CD4-positive, alpha-beta T cell treated with Interleukin-1 beta for 1 hour (primary cell): ENCODE measurements around the gene ACTRT3.
"Not testable (repeated sequence)": the region's sequence is repeated elsewhere in the genome, so short reads cannot be mapped to it uniquely, and the experiment has no call there.

Experiments
- DNase-seq, 2 donors: peaks; one replicate each; pipeline ENCODE4 v3.0.0-alpha.2; 2020 to 2022

ACTRT3 gene

DNA sequence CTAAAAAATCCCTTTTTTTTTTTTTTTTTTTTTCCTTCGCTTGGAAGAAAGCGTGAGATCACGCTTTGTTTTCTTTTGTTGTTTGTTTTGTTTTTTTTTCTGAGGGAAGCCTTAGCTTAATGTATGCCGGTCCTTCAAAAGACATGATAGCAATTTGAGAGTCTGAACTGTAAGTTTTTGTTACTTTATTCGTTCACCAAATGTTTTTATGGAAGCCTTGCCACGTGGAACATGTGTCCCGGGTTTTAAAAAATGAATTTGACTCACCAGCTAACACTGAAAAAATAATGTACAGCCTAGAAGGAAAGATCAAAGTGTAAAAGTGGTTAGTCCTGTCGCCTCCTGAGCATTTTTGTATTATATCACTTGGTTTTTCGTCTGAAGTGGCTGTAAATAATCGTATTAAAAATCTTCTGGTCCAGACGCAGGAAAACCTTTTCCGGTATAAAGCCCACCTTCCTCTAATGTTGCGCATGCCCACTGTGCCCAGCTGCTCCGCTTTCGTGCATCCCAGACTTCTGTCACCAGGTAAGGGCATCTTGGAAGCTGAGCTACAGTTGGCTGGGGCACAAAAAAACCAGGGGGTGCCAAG lies 3.0 kb upstream of the ACTRT3 start:
- peak in 1 of 2 donors; percentile 76 for DNase-seq

DNA sequence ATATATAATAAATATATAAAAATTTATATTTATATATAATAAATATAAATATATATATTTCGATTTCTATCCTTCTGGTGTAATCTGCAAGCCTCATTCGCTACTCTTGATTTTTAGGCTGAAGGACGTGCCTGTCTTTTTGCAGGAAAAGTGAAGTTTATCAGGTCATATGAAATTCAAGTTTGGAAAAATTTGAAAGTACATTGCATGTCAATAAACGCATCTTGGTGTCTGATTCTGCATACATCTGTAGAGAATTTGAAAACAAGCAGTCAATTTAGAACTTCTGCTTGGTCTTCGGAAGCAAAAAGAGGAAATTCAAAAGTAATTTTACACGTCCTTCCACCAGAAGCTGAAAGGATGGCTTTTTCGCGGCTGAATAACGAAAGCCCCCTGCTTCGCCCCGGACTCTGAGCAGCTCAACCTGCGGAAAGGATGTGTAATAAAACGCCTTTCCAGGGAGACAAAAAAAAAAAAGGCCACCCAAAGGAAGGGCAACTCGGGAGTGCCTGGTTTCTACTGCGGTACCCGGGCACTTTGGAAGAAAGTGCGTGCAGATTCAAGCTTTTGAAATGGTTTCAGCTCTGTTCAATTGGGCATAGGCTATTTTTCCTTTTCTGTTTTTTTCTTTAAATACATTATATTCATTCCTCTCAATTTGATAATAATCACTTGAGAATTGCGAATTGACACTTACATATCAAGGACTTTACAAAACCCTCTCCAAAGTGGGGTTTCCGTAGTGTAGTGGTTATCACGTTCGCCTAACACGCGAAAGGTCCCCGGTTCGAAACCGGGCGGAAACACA lies 2.3 kb upstream of the ACTRT3 start:
- peak; percentile 57 to 92 for DNase-seq

DNA sequence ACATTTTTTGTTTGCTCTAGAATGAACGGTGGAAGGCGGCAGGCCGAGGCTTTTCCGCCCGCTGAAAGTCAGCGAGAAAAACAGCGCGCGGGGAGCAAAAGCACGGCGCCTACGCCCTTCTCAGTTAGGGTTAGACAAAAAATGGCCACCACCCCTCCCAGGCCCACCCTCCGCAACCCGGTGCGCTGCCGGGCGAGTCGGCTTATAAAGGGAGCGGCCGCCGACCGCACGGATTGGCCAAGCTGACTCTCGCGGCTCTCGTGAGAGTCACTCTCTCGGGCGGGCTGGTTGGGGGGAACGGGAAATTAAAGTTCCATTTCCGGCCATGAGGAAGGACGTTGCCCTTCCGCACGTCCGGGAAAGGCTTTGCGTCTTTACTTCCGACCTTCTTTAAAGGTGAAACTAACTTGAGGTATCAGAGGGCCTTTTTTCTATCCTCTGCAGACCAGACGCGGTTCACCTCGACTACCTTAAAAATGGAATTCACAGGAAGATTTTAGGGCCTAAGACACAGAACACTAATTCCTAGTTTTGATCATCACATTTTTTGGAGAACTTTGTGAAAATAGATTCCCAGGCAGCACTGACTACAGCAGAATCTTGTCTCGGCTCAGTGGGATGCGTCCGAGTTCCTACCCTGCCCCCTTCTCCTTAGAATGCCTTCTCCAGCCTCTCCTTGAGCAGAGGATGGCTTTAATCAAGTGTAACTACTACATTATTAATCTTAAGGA lies 4.3 kb downstream of the ACTRT3 start, which contains the start of gene TERC:
TERC (minus strand) TSS at position 179 of the 731 bp plus-strand sequence.
- peak; percentile 96 to 97 for DNase-seq

DNA sequence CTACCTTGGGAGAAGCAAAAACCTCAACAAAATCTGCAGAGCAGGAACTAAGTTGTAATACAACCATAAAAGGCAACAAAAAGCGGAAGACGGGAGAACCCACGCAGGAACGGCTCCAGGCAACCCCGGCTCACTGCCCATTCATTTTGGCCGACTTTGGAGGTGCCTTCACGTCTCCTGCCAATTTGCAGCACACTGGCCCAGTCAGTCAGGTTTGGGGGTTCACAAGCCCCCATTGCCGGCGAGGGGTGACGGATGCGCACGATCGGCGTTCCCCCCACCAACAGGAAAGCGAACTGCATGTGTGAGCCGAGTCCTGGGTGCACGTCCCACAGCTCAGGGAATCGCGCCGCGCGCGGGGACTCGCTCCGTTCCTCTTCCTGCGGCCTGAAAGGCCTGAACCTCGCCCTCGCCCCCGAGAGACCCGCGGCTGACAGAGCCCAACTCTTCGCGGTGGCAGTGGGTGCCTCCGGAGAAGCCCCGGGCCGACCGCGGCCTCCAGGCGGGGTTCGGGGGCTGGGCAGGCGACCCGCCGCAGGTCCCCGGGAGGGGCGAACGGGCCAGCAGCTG lies 5.0 kb downstream of the ACTRT3 start:
- DNase-seq: peak; percentile 68 to 74

DNA sequence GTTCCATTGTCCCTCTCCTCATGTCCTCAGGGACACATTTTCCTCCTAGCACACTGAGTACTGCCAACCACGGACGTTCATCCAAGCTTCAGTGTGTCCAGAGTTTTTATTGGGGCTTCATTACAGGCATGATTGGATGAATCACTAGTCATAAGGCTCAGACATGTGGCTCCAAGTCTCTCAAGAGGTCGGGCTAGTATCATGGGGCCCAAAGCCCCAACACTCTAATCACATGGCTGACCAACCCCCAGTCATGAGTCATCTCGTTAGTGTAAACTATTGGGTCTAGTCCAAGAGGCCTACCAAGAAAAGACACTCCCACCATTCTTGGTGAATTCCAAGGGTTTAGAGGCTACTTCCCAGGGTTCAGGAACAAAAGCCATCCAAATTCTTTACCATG lies 8.9 kb downstream of the ACTRT3 start:
- no peak for DNase-seq

DNA sequence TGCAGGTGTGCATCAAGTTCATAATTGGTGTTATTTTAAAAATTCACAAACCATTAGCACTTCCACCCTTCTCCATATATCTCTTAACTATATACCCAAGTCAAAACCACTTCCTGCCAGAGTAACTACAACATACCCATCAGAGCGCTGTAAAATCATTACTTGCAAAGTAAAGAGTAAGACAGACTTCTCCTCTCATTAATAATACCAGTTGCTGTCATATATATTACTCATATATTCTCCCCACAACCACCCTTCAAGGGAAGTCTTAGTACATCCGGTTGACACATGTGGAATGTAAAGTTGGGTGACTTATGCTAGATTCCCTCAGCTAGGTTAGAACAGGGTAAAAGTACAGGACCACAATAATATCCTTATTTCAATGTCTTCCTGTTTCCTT lies 10.1 kb downstream of the ACTRT3 start:
- peak in 1 of 2 donors; percentile 30 for DNase-seq

DNA sequence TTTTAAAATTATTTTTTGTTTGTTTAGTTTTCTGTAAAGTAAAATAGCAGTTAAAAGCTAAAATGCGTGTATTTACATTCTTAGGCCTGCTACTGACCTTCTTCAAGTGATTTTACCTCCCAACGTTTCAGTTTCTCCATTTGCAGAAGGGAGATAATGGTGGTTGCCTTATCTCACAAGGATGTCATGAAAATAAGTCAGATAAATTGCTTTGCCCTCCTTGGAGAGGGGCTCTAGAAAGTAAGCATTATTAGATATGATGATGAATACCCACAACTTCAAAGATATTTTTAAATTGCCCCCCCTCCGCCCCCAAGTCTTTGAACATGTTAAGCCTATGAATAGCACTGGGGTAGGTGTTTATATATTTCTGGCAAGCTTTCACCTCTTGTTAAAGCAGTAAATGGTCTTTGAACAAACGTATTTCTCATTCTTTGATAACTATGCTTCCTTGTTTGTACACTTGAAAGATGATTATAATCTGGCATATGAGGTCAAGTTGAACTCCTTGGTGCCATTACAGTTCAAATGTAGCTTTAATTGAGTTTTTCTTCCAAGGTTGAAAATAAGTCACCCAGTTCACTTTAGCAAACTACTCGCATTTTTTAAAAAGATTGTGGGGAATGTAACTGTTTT lies 10.9 kb downstream of the ACTRT3 start:
- DNase-seq: no peak

DNA sequence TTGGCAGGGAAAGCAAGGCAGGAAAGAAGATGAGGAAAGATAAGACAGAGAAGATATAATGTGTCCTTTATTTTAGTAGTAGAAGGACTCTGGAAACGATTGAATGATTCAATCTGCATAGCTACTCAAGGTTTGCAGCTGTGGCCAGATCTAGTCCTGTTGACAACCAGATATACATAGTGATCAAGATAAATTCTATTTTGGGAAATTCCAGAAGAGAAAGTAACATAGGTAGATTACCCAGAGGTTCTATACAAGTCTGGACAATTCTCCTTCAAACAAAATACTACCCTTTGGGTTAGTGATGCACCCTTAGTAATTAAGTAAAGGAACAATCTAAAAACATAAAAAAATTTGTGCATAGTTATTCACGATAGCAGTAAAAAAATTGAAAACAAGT lies 13.9 kb downstream of the ACTRT3 start:
- no peak for DNase-seq

DNA sequence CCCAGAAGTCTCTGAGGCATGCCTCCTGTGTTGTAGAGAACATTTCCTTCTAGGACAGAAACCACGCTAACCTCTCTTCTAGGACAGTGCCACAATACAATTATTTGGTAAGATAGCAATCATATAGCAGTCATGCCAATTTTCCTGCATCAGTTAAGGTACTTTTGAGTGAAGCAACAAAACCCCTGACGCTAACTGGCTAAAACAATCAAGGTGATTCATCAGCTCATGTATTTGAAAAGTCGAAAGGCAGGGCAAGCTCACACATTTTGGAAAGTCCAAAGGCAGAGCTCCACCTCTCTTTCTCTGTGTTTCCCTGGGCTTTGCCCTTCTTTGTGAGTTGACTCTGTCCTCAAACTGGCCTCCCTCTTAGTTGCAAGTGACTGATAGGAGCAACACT lies 14.7 kb downstream of the ACTRT3 start:
- no peak for DNase-seq

DNA sequence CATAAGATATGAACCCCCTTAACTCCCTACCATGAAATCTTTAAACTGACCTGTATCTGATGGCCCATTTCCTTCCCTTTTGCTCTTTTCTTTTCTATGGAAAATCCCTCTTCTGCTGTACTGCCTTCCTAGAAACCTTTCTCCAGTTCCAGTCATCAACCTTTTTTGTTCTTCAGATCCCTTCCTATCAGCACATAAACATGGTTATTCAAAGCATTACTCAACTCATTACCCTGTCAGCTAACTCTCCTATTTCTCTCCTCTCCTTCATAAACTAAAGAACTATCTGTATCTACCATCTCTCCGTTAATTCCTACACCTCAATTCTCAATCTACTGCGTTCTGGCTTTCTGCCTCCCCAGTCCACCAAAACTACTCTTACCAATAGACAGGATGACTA lies 17.5 kb downstream of the ACTRT3 start:
- DNase-seq: no peak

DNA sequence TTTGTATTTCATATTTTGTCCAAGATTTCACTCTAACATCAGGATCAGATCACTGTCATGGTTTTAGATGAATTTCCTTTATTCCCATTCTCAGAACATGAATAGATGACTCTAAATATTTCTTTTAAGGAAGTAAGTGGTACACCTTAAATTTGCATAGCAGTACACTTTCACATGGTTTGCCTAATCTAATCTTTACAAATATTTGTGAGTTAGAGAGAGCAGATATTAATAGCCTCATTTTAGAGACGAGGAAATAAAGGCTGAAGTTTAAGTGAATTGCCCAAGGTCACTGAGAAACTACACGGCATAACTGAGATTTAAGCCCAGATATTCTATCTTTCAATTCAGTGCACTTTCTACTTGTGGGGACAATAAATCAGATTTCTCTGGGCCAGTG lies 18.7 kb downstream of the ACTRT3 start:
- no peak for DNase-seq

DNA sequence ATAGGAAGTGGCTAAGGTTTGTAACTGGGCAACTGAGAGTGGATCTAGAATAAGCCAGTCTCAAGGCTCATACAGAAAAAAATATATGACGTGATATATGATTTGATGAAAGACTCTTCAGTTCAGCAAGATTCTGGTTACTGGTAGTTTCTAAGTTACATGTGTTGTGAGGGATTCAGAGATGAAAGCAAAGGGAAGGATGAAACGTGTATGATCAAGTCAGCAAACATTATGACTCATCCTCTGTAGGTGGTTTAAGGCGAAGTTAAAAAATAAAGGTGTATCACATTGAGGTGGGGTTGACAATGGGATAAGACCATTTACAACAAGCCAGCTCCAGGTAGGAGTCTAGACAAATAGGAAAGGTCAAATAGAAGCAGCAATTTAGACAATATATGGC lies 20.7 kb downstream of the ACTRT3 start:
- no peak for DNase-seq

DNA sequence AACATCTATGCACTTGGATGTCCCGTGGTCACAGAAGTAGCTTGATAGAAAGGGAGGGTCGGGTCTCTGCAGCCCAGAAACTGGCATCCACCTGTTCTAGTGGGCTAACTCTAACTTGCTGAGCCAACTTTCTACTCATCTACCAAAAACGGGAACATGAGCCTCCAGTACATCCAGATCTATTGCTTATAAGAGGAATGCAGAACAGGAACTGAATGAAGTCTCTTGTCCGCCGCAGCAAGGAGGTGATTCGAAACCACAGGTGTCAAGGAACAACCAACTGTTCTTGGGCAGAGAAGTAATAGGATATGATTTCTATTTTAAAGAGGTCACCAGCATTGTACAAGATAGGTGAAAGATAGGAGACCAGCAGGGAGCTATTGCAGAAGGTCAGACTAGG lies 22.4 kb downstream of the ACTRT3 start:
- DNase-seq: no peak

DNA sequence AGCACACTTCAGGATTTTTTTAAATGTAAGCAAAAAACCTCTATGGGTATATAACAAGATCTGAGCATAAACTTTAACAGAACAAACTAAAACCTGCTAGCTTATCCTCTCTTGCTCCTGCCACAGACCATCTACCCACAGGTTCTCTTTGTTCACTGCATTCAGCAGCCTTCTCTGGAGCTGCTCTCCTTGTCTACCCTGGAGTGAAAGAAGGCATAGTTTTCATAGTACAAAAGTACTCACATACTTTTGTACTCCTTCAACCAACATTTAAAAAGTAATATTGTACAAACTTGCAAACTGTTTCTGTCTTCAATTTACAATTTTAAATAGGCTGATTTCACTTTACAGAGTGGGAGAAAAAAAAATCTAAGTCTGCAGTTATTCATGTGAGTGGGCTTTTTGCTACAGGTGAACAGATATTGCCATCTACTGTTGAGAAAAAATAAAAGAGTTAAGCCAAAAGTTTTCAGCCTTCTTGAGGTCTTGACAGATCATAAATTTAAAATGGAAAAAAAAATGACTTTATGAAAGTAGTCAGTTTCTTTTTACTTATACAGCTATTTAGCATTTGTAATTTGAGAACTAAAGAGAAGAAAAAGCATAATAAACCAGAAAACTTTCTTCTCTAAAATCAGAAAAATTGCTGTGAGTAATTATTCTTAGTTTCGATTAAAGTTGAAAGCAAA lies 24.9 kb downstream of the ACTRT3 start:
- no peak for DNase-seq

DNA sequence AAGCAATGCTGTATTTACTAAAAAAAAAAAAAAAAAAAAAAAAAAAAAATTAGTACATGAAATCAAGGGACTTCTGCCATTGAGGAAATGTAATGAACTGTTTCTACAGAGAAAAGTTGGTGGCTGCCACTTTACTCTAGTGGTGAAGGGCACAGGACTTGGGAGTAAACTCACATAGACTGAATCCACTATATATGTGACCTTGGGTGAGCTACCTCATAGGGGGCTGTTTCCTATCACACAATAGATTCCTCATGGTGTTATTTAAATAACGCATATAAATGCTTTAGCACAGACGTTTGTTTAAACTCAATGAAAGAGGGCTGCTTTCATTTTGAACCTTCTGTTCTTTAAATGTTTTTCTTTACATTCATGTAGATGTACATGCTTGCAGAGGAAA lies 30.3 kb downstream of the ACTRT3 start:
- DNase-seq: no peak

DNA sequence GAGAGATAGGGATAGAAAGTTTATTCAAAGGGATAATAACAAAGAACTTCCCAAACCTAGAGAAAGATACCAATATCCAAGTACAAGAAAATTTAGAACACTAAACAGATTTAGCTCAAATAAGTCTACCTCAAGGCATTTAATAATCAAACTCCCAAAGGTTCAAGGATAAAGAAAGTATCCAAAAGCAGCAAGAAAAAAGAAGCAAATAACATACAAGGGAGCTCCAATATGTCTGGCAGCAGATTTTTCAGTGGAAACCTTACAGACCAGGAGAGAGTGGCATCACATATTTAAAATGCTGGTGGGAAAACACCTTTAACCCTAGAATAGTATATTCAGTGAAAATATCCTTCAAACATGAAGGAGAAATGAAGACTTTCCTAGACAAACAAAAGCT lies 37.5 kb downstream of the ACTRT3 start:
- DNase-seq: not testable (repeated sequence)

DNA sequence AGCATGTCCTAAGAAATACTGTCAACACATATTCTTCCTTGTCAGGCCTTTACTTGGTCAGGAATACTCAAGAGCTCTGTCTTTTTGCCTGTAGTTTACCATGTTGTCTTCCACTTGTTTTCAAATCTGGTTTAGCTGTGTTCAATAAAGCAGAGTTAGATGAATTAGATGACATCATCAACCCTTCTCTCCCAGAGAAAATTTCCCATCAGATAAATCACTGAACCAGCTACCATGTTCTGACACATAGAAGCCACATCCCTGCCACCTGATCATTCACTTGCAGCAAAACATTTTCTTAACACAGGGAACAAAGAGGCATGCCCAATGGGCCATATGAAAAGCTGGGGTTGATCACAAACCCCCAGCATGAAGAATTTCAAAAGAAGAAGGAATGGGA lies 46.6 kb downstream of the ACTRT3 start:
- no peak for DNase-seq

DNA sequence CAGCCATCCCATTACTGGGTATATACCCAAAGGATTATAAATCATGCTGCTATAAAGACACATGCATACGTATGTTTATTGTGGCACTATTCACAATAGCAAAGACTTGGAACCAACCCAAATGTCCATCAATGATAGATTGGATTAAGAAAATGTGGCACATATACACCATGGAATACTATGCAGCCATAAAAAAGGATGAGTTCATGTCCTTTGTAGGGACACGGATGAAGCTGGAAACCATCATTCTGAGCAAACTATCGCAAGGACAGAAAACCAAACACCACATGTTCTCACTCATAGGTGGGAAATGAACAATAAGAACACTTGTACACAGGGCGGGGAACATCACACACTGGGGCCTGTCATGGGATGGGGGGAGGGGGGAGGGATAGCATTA lies 50.9 kb downstream of the ACTRT3 start:
- DNase-seq: not testable (repeated sequence)
